Measurements from ENCODE around the gene CCL19.
A peak's percentile ranks its signal among the peaks of the same experiment; 100 is the strongest.

Gene CCL19

DNA sequence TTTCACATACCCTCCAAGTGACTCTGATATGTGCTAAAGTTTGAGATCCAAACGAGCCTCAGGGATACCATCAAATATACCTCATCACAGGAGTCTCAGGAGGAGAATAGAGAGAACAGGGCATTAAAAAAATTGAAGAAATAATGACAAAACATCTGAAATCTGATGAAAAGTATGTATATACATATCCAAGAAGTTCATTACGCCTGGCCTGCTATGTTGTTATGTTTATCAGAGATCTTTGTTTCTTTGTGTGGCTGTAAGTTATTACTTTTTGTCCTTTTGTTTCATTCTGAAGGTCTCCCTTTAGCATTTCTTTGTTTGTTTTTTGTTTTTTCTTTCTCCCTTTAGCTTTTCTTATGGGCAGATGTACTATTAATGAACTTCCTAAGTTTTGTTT lies 2.5 kb upstream of the CCL19 start:
- DNase-seq, result no peak

DNA sequence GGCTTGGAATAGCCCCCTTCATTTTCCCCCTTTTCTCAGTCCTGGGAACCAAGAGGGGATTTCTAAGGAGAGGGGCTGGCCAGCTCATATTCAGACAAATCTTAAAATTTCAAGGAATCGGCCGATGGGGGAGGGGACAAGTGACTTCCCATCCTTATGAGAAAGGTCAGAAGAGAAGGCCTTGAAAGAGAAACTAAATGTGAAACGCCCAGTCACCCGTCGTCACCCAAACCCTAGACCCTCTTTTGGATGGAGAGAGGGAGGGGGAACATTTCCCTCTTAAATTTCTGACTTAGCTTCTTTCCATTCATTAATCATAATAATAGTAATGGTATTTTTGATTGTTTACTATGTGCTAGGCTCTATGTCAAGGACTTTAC lies 850 bp upstream of the CCL19 start:
- no peak for DNase-seq

DNA sequence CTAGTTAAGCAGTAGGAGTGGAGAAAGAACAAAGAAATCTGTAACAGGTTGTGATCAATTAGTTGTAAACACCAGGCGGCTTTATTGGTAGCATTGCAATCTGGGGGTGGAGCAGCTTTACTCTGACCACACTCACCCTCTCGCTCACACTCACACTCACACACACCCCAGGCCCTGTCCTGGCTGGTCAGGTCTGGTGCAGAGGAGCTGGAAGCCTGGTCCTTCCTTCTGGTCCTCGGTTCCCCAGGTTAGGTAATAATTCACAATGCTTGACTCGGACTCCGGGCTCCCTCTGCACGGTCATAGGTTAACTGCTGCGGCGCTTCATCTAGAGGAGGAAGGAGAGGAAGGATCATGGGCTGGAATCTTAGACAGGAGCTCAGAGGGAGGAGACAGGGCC lies 1.6 kb downstream of the CCL19 start:
- no peak for DNase-seq

DNA sequence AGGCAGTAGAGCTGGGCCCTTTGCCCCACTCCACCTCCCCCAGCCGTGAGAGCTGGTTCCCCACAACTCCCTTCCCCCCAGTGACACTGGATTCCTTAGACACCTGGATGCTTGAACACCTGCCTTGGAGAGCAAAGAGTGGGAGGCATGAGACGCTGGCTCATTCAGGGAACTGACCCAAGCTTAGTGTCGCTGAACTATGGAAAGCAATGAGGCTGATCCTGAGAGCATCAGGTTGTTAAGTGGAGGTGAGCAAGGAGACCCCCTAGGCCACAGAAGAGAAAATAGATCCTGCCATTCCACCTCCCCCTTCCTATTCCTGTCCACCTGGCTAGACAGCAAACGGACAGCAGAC lies 2.0 kb downstream of the CCL19 start:
- no peak for DNase-seq

DNA sequence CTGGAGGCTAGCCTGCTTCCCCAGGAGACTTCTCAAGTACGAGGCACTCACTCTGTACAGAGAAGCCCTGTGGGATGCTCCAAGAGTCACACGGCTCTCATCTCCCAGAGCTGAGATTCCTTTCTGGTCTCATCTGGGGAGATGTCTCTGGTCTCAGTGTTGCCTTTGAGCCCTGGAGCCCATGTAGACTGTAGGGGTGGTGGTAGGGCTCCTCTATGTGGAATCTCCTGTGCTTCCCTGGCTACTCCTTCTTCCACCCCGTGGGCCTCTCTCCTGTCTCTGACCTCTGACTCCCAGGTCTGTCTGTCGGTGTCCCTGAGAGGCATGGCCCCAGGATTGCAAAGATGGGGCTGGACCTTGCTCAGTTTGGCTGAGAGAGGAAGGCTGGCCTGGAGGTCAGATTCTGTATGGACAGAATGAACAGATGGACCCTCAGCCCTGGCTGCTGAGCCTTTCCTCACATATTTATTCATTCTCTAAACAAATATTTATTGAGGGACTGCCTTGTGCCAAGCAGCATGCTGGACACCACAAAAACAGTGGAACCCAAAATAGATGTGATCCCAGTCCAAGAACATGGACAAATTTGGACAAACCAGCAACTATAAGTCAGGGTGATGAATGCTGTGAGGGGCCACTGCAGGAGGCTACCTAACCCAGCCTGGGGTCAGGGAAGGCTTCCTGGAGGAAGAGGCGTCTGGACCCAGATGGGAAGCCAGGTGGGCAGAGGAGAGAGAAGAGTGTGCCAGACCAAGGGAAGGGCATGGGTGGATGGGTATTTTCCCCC lies 2.6 kb downstream of the CCL19 start:
- DNase-seq, result no peak

DNA sequence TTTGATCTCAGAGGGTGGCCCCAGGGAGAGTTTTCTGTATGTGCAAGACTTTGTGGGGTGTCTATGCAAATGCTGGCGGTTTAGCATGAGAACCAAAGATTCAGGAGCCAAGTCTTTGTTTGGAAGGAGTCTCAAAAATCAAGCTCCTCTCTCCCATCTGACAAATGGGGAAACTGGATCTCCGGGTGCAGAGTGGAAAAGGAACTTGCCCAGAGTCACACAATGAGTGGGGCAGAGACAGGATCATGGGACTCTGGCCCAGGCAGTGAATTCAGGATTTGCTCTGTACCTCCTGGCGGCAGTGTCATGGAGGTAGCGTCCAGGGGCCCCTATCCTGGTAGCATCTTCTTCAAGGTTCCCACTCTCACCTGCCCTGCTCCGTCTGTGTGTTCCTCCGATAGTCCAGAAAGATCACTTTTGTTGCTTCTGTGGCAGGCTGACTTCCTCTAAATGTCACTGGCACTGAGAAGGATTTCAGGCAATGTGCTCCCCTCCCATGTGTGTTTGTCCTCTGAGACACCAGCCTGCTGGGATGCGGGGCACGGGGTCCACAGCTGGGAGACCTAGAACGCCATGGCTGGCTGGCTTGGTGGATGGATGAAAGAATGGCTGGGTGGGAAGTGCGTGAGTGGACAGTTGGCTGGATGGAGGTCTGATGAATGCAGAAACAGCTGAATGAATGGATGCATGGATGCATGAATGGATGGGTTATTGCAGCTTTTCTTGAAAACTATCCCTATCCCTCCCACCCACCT lies 3.6 kb downstream of the CCL19 start:
- no peak for DNase-seq

DNA sequence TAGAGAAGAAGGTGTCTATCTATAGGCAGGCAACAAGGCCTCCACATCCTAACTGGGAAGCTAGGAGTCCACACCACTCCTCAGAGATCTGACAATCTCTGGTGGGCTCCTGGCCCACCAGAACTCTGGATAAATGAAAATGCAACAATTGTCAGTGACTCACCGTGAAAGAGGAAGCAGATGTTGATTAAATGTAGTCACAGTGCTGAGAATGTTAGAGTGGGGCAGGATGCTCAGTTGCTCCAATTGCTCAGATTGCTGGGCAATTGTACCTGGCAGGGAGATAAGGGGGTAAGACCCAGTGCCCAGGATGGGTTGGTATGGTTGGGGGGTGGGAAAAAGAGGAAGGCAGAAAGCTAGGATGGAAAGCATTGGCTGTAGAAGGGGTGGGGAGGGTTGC lies 4.3 kb downstream of the CCL19 start:
- no peak for DNase-seq

DNA sequence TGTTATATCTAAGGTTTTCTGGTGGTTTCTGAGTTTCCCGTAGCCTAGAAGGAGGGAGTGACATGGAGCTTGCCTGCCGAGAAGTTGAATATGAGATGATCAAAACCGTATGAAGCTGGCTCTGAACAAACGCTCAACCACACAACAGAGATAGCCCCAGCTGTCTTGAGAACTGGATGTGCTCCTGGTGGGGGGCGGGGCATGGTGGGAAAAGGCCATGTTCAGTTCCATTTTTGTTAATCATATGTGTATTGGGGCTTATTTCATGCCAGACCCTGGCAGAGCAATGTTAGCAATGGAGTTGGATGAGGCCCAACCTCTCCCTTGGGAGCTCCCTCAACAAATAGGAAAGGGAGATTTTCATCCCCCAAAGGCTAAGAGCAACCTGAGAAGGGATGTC lies 4.8 kb downstream of the CCL19 start:
- no peak for DNase-seq

DNA sequence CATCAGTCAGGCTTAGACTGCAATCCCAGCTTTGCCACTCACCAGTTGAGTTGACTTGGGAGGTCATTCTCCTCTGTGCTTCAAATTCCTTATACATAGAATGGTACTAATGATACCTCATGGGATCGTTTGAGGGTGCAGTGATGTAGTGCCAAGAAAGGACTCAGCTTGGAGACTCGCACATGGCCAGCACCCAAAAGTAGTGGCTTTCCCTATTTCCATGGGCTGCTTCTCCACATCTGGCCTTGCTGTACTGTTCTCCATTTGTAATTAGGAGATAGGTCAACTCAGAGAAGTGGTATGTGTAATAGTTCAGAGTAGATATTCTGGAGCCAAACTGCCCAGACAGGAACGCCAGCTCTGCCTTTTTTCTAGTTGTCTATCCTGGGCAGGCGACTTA lies 5.5 kb downstream of the CCL19 start:
- no peak for DNase-seq

DNA sequence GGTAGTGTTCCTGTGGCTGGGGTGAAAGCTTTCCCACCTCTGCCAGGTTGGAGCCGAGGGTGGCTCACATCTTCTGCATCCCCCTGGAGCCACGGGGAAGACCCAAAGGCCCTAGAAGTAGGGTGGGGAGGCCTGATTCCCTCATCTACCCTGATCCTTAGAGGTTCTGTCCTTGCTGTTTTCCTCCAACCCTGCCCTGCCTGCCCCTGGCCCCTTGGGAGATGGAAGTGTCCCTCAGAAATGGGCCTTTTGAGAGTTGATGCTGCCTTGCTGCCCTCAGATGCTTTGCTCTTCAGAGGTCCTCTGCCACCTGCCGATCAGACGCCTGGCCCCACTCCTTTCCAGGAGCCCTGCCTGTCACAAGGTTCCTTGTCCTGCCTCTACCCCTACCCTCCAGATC lies 6.3 kb downstream of the CCL19 start:
- no peak for DNase-seq

DNA sequence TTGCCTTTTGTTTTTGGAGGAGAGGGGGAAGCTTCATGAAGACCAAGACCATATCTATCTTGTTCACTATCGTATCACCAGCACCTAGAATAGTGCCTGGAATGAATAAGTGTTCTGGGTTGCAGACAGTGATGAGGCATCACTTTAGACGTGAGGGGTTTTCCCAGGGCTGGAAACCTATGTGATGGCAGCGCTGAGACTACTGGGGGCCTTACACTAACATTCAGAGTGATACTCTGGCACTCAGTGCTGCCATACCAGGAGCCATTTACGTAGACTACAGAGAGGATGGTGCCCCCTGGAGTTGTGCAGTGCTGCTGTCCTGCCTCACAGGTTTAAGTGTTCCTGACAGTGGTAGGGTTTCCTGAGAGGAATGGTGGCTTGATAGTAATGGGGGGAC lies 6.9 kb downstream of the CCL19 start:
- no peak for DNase-seq

DNA sequence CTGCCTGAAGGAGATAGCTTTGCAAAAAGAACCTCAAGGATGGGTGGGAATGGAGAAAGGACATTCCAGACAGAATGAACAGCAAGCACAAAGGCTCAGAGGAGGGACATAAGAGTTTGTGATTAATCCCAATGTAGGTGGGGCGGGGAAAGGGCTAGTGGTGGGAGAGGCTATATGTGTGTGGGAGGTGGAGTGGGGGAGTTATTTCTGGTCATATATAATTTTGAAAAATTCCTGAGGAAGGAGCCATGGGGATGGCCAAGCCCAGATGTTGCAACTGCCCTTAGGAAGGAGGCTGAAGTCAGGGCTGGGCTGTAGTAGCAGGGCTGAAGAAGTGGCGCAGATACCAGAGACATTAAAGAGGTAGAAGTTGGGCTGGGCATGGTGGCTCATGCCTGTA lies 15.2 kb downstream of the CCL19 start:
- DNase-seq, result no peak

DNA sequence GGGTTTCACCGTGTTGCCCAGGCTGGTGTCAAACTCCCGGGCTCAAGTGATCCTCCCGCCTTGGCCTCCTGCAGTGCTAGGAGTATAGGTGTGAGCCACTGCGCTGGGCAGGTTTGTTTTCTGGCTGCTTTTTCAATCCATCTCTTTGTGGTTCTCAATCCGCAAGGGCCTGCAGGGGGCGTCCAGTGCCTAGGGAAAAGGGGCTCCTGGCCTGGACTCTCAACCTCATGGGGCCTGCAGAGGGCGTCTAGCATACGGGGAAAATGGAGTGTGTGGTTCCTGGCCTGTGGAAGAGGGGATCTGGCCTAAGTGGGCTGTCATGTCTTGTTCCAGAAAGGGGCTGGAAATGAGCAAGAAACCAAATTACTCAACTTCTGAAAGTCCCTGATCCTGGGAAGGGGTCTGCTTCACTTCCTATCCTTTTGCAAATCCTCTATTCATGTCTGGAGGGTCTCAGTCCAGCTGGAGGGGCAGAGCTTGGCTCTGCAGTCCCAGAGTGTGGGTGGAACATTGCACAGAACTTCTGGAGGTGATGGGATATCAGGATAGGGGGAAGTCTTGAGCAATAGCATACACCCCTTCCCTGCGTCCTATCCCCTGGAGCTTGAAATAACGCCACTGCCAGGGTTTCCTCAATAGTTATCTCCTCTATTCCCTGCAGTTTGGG lies 15.9 kb downstream of the CCL19 start:
- peak; percentile 69 for DNase-seq

DNA sequence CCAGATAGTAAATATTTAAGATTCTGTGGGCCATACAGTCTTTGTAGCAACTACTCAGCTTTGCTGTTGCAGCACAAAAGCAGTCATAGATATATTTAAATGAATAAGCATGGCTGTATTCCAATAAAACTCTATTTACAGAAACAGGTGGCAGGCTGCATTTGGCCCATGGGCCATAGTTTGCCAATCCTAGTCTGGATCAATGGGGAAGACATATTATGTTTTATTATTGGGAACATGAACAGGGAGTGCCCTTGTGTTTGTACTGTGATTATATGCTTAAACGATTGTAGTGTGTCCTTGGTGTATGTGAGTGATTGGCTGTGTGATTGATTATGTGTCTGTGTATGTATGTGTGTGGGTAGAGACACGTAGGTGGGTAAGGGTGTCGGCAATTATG lies 16.6 kb downstream of the CCL19 start:
- no peak for DNase-seq

DNA sequence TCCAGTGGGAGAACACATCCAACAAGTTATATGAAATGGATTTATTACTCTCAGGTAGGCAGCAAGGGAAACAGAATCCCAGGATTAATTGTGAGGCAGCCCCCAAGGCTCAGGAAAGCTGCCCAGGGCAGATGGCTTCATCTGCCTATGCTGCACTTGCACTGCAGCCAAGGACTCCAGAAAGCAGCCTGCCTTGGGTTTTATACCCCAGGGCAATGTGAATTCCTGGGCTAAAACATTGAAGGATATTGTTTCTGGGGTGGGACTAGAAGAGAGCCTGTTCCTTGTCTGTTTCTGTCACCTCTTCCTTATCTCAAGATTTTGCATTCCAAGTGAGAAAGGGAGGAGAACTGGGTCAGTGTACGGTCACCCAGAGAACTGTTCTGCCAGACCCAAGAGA lies 19.8 kb downstream of the CCL19 start:
- DNase-seq, result no peak

DNA sequence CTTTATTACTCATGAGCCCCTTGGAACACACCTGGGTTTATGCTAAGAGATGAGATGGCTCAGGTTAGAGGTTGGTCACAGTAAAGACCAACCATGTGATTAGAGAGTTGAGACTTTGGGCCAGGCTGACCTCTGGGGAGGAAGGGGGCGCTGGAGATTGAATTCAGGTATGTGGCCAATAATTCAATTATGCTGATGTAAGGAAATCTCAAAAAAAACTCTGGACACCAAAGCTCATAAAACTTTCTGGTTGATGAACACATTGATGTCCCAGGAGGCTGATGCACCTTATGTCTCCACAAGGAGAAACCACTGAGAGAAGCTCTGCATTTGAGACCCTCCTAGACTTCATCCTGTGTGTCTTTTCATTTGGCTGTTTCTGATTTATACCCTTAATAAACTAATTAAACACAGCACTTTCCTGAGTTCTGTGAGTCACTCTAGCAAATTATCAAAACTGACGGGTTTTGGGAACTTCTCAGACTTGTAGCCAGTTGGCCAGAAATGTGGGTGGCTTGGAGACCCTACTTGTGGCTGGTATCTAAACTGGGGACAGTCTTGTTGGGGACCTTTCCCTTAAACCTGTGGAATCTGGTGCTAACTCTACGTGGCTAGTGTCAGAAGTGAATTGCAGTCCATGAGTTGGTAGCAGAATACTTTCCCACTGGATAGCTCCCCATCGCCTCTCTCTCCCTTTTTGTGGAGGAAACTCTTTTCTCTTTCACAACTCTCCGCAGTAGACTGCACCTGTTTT lies 21.1 kb downstream of the CCL19 start:
- no peak for DNase-seq

DNA sequence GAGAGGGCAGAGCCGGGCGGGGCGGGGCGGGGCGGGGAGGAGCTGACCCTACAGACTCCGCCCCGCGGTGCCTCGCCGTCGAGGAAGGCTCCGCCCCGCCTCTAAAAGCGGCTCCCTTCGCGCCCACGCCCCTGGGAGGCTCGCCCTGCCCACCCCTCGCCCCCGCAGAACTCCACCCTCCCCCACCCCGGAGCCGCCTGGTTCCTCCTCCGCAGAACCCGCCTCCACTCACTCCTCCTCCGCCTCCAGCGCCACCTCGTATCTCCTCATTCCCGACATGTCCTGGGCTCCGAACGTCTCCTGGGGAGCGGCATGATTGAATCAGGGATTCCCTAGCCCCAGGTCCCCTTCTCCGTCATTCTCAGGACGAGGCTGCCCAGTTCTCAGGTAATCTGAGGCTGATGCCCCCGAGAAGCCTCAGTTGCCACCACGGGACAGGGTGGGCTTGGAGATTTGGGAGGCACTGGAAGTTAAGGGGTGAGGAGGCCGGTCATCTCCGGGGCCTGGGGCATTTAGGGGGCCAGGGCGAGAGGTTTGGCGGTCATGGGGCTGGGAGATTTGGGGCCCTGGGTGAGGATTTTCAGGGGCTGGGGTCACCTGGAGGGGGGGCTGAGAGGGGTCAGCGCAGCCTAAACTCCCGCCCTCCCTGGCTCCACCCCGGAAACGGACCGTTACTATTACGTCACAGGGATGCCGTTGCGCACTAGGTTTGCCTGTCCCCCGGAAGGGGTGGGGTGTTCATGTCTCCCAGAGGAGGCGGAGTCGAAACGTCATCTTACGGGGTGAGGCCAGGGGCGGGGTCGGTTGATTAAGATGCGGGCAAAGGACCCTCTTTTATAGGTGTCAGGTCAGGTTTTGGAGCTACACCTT lies 25.5 kb downstream of the CCL19 start:
- peak; percentile 96 for DNase-seq

DNA sequence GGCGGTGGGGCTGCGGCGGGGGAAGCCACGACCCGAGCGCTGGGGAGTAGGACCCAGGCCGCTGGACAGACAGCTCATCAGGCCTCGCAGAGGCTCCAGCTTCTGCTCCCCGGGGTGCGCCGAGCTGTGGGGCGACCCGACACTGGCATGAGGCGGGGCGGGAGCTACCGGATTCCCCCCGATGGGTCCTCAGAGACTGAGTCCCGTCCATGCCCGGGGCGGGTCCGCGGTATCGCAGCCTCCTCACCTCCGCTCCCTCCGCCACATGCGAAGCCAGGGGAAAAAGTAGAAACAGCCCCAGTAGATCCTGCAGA lies 26.1 kb downstream of the CCL19 start:
- no peak for DNase-seq

DNA sequence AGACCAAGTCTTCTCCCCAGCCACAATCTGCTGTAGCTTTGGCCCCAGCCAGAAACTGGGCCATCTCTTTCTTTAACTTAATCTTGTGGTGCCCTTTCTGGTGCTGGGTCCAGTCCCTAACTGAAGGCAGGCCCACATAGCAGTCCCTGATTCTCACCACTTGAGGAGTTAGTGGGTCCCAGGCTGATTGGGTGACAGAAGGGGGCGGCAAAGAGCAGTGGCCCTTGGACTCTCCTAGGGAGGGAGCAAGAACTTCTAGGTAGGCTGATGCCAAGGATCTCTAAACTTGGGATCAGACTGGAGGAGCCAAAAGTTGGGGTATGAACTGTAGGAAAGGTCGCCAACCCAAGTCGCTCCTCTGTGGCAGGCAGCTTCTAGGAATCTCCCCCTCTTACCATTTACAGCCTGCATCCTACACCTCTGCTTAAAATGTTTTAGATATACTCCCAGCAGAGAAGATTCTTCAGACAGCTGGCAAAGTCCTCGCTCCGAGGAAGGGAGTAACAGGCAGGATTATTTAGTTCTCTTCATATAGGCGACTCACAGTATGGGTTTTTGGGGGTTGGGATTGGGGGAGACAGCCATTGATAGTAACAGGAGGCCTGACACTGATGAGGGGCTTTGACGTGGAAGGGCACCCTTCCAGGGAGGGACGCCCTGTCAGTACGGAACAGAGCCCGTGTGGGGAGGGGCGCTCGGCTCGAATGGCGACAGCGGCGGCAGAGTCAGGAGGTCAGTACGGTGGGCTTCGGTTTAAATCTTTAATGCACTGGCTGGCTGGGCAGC lies 26.6 kb downstream of the CCL19 start:
- peak; percentile 83 for DNase-seq

DNA sequence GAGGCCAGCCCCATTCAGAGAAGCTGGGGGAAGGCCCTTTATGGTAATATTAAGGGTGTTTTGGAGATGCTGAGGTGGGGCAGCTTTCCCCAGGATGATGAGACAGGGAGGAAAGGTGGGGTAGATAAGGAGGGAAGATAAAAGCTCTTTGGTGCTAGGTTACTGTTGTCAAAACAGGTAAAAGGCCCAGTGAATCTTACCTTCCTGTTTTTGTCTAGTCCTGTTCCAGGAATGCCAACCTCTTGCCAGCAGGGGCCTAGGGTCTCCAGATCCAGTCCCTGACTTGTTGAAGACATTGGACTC lies 27.8 kb downstream of the CCL19 start:
- DNase-seq, result no peak

DNA sequence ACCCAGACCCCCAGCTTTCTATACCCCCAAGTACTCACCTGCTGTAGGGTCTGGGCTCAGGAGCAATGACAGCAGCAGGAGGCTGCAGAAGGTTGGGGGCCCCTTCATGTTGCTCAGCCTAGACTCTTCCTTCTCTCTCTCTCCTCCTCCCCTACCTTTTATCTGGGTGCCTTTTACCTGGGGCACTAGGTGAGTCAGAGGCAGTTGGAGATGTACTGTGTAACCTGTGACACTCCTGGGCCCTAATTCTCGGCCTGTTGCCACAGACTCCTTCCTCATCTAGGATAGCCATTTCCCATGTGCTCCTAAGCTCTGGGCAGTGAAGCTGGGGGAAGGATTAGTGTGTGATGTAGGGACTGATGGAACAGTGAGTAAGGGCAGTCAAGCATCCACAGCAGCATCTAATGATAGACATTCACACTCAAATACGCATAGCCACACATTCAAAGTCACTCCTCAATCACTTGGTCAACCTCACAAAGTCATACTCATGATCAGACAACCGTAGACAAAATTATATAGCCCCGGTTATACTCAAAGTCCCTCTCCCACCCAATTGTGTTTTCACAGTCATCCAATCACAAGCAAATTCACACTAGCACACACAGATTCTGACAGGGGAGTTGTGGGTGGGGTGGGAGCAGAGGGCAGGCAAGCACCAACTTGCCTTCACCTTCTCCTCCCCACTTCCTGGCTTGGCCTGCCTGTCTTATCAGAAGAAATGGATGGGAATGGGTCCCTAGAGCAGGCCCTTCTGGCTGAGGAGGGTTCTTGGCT lies 28.4 kb downstream of the CCL19 start, which contains the start of gene CCL27:
CCL27 (minus strand) TSS at position 132 of the 777 bp plus-strand sequence; CDS start at position 108, 24 bp downstream.
- no peak for DNase-seq
